PC-3 (cell line): ENCODE data around the gene PIGH. TPM values are rescaled to one million over a fixed set of nuclear protein-coding genes. Genes with fewer than 3 reads are reported as not detected.

ENCODE experiments used
- ATAC-seq: fragments of 200-7000 bp; cut with Tn5 transposase; 2 replicates; pipeline ENCODE4 v1.9.1; 2020; ENCODE audit warnings: mild to moderate bottlenecking, moderate library complexity
- BruUV-seq: library from RNA; stranded (reverse); fragments of 400-500 nt; replicated peaks from 2 replicates; lab custom pipeline; 2021; lab: Mats Ljungman, UMichigan
- CTCF ChIA-PET: fragments of 300-600 bp; sonication (Branson Sonifier 250); formaldehyde crosslinking; loops from one replicate; lab custom pipeline; 2022; ENCODE audit warnings: antibody characterized with exemption; lab: Charles Lee
- POLR2A ChIA-PET: fragments of 300-600 bp; sonication (Branson Sonifier 250); formaldehyde crosslinking; loops from one replicate; lab custom pipeline; 2022; ENCODE audit warnings: antibody characterized with exemption; ENCODE audit not compliant: unreplicated experiment; lab: Charles Lee
- DNase-seq: peaks from one replicate; pipeline ENCODE4 v3.0.0-alpha.2; 2015
- H2AFZ ChIP-seq: fragments of 300-600 bp; sonication (generic); 2 replicates; pipeline ENCODE4 v1.6.0; 2016; ENCODE audit warnings: antibody characterized with exemption, low read length
- H3F3A ChIP-seq: fragments of 300-600 bp; sonication (generic); one replicate; pipeline ENCODE4 v1.6.0; 2017; ENCODE audit warnings: antibody characterized with exemption, low read length, control low read depth, mild to moderate bottlenecking; ENCODE audit not compliant: unreplicated experiment
- H3K27ac ChIP-seq: fragments of 300-600 bp; sonication (generic); 2 replicates; pipeline ENCODE4 v1.5.1; 2016; ENCODE audit warnings: mild to moderate bottlenecking, low read length
- H3K27me3 ChIP-seq: fragments of 300-600 bp; sonication (generic); 2 replicates; pipeline ENCODE4 v1.6.1; 2016; ENCODE audit warnings: low read length, mixed read lengths
- H3K36me3 ChIP-seq: fragments of 300-600 bp; sonication (generic); 2 replicates; pipeline ENCODE4 v1.6.1; 2016; ENCODE audit warnings: low read depth, mixed run types, low read length, mixed read lengths
- H3K4me1 ChIP-seq: fragments of 300-600 bp; sonication (generic); 2 replicates; pipeline ENCODE4 v1.5.1; 2016; ENCODE audit warnings: low read length; ENCODE audit not compliant: insufficient read depth
- H3K4me2 ChIP-seq: fragments of 300-600 bp; sonication (generic); 2 replicates; pipeline ENCODE4 v1.6.0; 2016; ENCODE audit warnings: low read length
- H3K4me3 ChIP-seq: fragments of 300-600 bp; sonication (generic); 2 replicates; pipeline ENCODE4 v1.5.1; 2016; ENCODE audit warnings: mild to moderate bottlenecking, low read length, mixed read lengths
- H3K79me2 ChIP-seq: fragments of 300-600 bp; sonication (generic); 2 replicates; pipeline ENCODE4 v1.6.1; 2017; ENCODE audit warnings: low read length, mixed read lengths
- H3K9ac ChIP-seq: fragments of 300-600 bp; sonication (generic); 2 replicates; pipeline ENCODE4 v1.6.0; 2016; ENCODE audit warnings: mild to moderate bottlenecking, low read length
- H3K9me2 ChIP-seq: fragments of 300-600 bp; sonication (generic); replicated peaks from 2 replicates; pipeline ENCODE4 v1.6.1; 2016; ENCODE audit warnings: mixed run types, low read length, mixed read lengths
- H3K9me3 ChIP-seq: fragments of 300-600 bp; sonication (generic); 2 replicates; pipeline ENCODE4 v1.6.1; 2016; ENCODE audit warnings: low read length, mixed read lengths
- H4K20me1 ChIP-seq: fragments of 300-600 bp; sonication (generic); 2 replicates; pipeline ENCODE4 v1.6.1; 2016; ENCODE audit warnings: low read length, mixed read lengths
- EZH2 ChIP-seq: fragments of 300-600 bp; sonication (generic); IDR thresholded peaks from one replicate; pipeline ENCODE4 v1.6.1; 2017; ENCODE audit warnings: antibody characterized with exemption, mild to moderate bottlenecking, low read length; ENCODE audit not compliant: unreplicated experiment
- EZH2phosphoT487 ChIP-seq: fragments of 300-600 bp; sonication (generic); IDR thresholded peaks from 2 replicates; pipeline ENCODE4 v1.6.1; 2018; ENCODE audit warnings: mild to moderate bottlenecking, antibody characterized with exemption, low read length, borderline replicate concordance
- intact Hi-C: fragments of 100-400 bp; cut with micrococcal nuclease; formaldehyde crosslinking; loops from 2 replicates; pipeline ENCODE4 v1.9.0; 2023
- total RNA-seq: library from RNA; depleted of rRNA; stranded (reverse); fragments of >200 nt; gene quantifications from 2 replicates; pipeline ENCODE4 v1.2.3, GENCODE V29; 2014
- TF ChIP-seq, protein P1 (sequence below): fragments of 300-600 bp; sonication (generic); conservative IDR thresholded peaks from 2 replicates; pipeline ENCODE4 v1.5.1; 2017; ENCODE audit warnings: antibody characterized with exemption, low read depth, mild to moderate bottlenecking, low read length

Gene PIGH
- total RNA-seq, 1 experiment from 2014 or later, result 66.4 TPM

DNA sequence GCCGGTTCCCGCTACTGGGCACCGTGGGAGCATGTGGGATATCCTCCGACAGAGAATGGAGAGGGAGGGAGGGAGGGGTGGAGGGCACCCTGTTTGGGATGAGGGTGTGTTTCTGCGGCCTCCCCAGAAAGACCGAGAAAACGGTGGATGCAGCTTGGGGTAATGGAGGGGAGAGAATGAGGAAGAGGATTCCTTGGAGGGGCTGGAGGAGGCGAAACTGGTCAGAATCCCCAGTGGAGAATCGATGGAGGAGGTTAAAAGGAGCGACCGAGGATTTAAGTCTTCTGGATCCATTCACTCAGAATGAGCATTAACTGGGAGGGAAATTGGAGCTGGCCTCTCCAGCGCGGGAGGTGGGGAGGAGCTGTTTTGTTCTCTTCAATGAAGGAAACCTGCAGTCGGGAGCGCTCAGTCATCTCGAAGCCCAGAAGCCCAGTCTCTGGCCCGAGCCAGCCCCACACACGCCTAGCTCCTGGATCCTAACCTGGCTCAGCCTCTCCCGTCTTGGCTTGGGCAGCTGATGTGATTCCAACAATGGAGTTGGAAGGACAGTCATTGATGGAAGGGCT is 20.2 kb upstream of the PIGH start:
- POLR2A ChIA-PET, result no interaction called here
- intact Hi-C loops, result no loop called here

DNA sequence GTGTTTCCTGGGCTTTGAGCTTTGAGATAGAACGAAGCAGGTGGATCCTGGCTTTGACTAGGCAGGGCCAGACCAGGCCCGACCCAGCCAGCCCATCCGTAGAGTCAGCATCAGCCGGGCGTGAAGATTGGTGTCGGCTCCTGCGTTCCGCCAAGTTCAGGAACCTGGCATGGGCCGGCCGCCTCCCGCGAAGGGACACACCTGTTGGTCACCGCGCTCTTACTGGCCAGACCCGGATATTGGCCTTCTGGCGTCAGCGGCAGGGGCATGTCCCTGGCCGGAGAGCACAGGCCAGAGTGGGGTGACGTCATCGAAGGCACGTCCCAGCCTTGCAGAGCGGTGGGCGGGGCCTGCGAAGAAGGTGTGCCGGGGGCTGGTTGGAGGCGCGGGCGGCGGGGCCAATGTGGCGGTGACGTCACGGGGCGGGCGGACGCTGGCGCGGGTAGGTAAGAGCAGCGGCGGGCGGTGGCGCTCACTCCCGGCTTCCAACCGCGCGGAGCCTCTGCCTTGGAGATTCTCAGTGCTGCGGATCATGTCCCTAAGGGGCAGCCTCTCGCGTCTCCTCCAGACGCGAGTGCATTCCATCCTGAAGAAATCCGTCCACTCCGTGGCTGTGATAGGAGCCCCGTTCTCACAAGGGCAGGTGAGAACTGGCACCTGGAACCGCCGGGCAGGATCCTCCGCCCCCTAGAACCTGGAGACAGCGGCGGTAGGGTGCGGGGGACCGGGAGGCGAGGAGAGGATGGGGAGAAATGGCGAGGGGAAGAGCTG is 19.6 kb upstream of the PIGH start, which contains the start of gene ARG2:
Gene ARG2 (plus strand): TSS at position 475 of the 771 bp plus-strand sequence. CDS start 58 bp downstream, at position 533.
- intact Hi-C loops, result loop anchor here (1.0 kb wide), 2 partner anchors 20 to 76 kb away; partner anchors contain the start of gene RDH11
- peak; percentile 95 for DNase-seq
- Histone ChIP-seq H3K27ac (no peak within 1 kb of the TSS), H3K9me3 (no peaks in the 10 kb centered on the region), H3K27me3 (no peaks in the 10 kb centered on the region), H3F3A (no peaks in the 10 kb centered on the region), H3K4me2 (peak within 1 kb of the TSS; percentile 98), H3K9ac (0 out of 2 replicates have a peak within 1 kb of the TSS, but pooled peaks have one; percentile 5), H2AFZ (peak within 1 kb of the TSS; percentile 96), H3K4me1 (peaks cover 31% of the 10 kb centered on the region), H3K79me2 (no peaks in the 10 kb centered on the region), H4K20me1 (no peaks in the 10 kb centered on the region), H3K4me3 (peak within 1 kb of the TSS; percentile 77), H3K36me3 (no peaks in the 10 kb centered on the region), H3K9me2 (no peaks in the 10 kb centered on the region)
- POLR2A ChIA-PET, result interaction anchor here (0.6 to 0.8 kb wide), 2 partner anchors 19 to 83 kb away, joined by 3 to 4 read pairs; partner anchors contain the start of gene PIGH
- ATAC-seq, result peak; percentile 84
- no TSS peak for BruUV-seq
- CTCF ChIA-PET, result interaction anchor here (0.6 to 3.0 kb wide), 13 partner anchors 12 to 93 kb away, joined by 3 to 70 read pairs (median 7); partner anchors contain the start of genes PIGH and RDH11
- no peak for TF ChIP-seq EZH2phosphoT487
- TF ChIP-seq EZH2, result no peak
- TF ChIP-seq, protein P1, sequence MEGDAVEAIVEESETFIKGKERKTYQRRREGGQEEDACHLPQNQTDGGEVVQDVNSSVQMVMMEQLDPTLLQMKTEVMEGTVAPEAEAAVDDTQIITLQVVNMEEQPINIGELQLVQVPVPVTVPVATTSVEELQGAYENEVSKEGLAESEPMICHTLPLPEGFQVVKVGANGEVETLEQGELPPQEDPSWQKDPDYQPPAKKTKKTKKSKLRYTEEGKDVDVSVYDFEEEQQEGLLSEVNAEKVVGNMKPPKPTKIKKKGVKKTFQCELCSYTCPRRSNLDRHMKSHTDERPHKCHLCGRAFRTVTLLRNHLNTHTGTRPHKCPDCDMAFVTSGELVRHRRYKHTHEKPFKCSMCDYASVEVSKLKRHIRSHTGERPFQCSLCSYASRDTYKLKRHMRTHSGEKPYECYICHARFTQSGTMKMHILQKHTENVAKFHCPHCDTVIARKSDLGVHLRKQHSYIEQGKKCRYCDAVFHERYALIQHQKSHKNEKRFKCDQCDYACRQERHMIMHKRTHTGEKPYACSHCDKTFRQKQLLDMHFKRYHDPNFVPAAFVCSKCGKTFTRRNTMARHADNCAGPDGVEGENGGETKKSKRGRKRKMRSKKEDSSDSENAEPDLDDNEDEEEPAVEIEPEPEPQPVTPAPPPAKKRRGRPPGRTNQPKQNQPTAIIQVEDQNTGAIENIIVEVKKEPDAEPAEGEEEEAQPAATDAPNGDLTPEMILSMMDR, result peak; percentile 32; the same call in 1 of the 2 replicates

More for the DNA sequence above, 20.2 kb upstream of the PIGH start:
- ATAC-seq (peak; percentile 2), DNase-seq (peak; percentile 36)
- H3K4me1 ChIP-seq, result peaks cover 31% of the 10 kb centered on the region
- no peak overlapping the region for H3K9ac ChIP-seq
- H3K79me2 ChIP-seq, result no peaks in the 10 kb centered on the region
- TF ChIP-seq EZH2, result no peak
- TF ChIP-seq EZH2phosphoT487, result no peak
- TF ChIP-seq, protein P1, result no peak
- no peaks in the 10 kb centered on the region for H3K27me3 ChIP-seq
- no peak overlapping the region for H3K27ac ChIP-seq
- no peaks in the 10 kb centered on the region for H3K36me3 ChIP-seq
- no peaks in the 10 kb centered on the region for H3K9me3 ChIP-seq
- CTCF ChIA-PET, result interaction anchor here (0.7 to 3.0 kb wide), 6 partner anchors 37 to 93 kb away, joined by 3 to 70 read pairs (median 6); no protein-coding TSS in a partner anchor
- H3K4me2 ChIP-seq, result peak overlapping the region; percentile 98
- H3K4me3 ChIP-seq, result peak overlapping the region; percentile 77
- TSS peak; percentile 41 for BruUV-seq
- no peaks in the 10 kb centered on the region for H3K9me2 ChIP-seq
- peak overlapping the region; percentile 96 for H2AFZ ChIP-seq
- H4K20me1 ChIP-seq, result no peaks in the 10 kb centered on the region
- no peaks in the 10 kb centered on the region for H3F3A ChIP-seq
